H1 (cell line): Measurements from ENCODE around the gene GIMD1. TPM values are rescaled to one million over a fixed set of nuclear protein-coding genes. Genes with fewer than 3 reads are reported as not detected.

Experiments
- CTCF ChIA-PET: fragments of 300-600 bp; sonication (Branson Sonifier 250); formaldehyde crosslinking; loops from one replicate; lab custom pipeline; 2021; ENCODE audit not compliant: partially characterized antibody; lab: Charles Lee
- POLR2A ChIA-PET: fragments of 300-600 bp; sonication (Branson Sonifier 250); formaldehyde crosslinking; loops from one replicate; lab custom pipeline; 2021; ENCODE audit warnings: inconsistent platforms; ENCODE audit not compliant: partially characterized antibody; lab: Charles Lee
- DNase-seq, 2 experiments: peaks; one replicate each; pipeline versions ENCODE4 v3.0.0 to v3.0.0-alpha.2; 2010 to 2022; ENCODE audit warnings: low spot score in 2 of 2, low read depth in 1 of 2, mixed read lengths in 1 of 2
- FAIRE-seq: peaks from 2 replicates; lab custom pipeline; 2011; peaks lifted over from hg19 to GRCh38; lab: Jason Lieb, UNC
- H2AFZ ChIP-seq: 2 replicates; pipeline ENCODE4 v1.8.1; 2012; ENCODE audit warnings: low read length, inconsistent platforms
- H2AK5ac ChIP-seq: 2 replicates; pipeline ENCODE4 v1.6.1; 2013; ENCODE audit warnings: low read depth, low read length
- H2BK120ac ChIP-seq: replicated peaks from 2 replicates; pipeline ENCODE3; 2013; ENCODE audit warnings: low read depth, low read length, inconsistent platforms
- H2BK12ac ChIP-seq: 2 replicates; pipeline ENCODE4 v1.6.1; 2013; ENCODE audit warnings: low read depth, low read length
- H2BK15ac ChIP-seq: 2 replicates; pipeline ENCODE4 v1.6.1; 2013; ENCODE audit warnings: low read length
- H2BK20ac ChIP-seq: 2 replicates; pipeline ENCODE4 v1.6.1; 2013; ENCODE audit warnings: low read length
- H2BK5ac ChIP-seq: 2 replicates; pipeline ENCODE4 v1.6.1; 2013; ENCODE audit warnings: low read depth, low read length
- H3K14ac ChIP-seq: 2 replicates; pipeline ENCODE4 v1.6.1; 2013; ENCODE audit warnings: inconsistent platforms; ENCODE audit not compliant: insufficient read length
- H3K18ac ChIP-seq: 2 replicates; pipeline ENCODE4 v1.6.1; 2013; ENCODE audit warnings: low read length; ENCODE audit errors: extremely low read depth
- H3K23ac ChIP-seq: 2 replicates; pipeline ENCODE4 v1.6.1; 2013; ENCODE audit warnings: inconsistent platforms; ENCODE audit not compliant: insufficient read length
- H3K23me2 ChIP-seq: 2 replicates; pipeline ENCODE4 v1.6.1; 2013; ENCODE audit warnings: low read depth, low read length
- H3K27ac ChIP-seq: 2 replicates; pipeline ENCODE4 v1.6.1; 2011; ENCODE audit warnings: low read depth, low read length, inconsistent platforms
- H3K27me3 ChIP-seq, 4 experiments: replicated peaks in 1 of 4; 1 replicate in 1 of 4; 2 replicates in 3 of 4; pipeline versions ENCODE4 v1.6.1 to v1.8.1; 2011 to 2013; ENCODE audit warnings: low read length in 3 of 4, mild to moderate bottlenecking in 3 of 4, inconsistent platforms in 2 of 4, mixed read lengths in 2 of 4, moderate library complexity in 1 of 4; ENCODE audit not compliant: control insufficient read depth in 3 of 4, insufficient read depth in 3 of 4; ENCODE audit errors: extremely low read depth in 1 of 4
- H3K36me3 ChIP-seq, 4 experiments: 2 replicates each; pipeline versions ENCODE4 v1.6.1 to v1.8.1; 2011 to 2013; ENCODE audit warnings: mild to moderate bottlenecking in 4 of 4, low read length in 3 of 4, moderate library complexity in 2 of 4, control low read depth in 1 of 4, inconsistent platforms in 1 of 4; ENCODE audit not compliant: insufficient read depth in 4 of 4, control insufficient read depth in 2 of 4
- H3K4ac ChIP-seq: replicated peaks from 2 replicates; pipeline ENCODE3; 2013; ENCODE audit warnings: low read length, low read depth, mixed read lengths, inconsistent platforms; ENCODE audit not compliant: insufficient read length
- H3K4me1 ChIP-seq, 4 experiments: replicated peaks in 1 of 4; 1 replicate in 1 of 4; 2 replicates in 3 of 4; pipeline versions ENCODE4 v1.6.1 to v1.8.1; 2011 to 2013; ENCODE audit warnings: low read length in 3 of 4, inconsistent platforms in 2 of 4, mixed read lengths in 1 of 4; ENCODE audit not compliant: insufficient read depth in 4 of 4, control insufficient read depth in 3 of 4
- H3K4me2 ChIP-seq, 2 experiments: 2 replicates each; pipeline versions ENCODE4 v1.6.1 to v1.8.1; 2011 to 2013; ENCODE audit warnings: low read depth in 2 of 2, low read length in 2 of 2, control low read depth in 1 of 2, inconsistent platforms in 1 of 2, mild to moderate bottlenecking in 1 of 2; ENCODE audit not compliant: insufficient read depth in 1 of 2
- H3K4me3 ChIP-seq, 4 experiments: fragments of 200-600, 300-600 bp in 1 of 4; sonication (generic), shearing (Covaris generic), sonication (Bioruptor Twin) in 1 of 4; 2 replicates each; pipeline versions ENCODE4 v1.5.1 to v1.8.1; 2011 to 2016; ENCODE audit warnings: low read length in 4 of 4, low read depth in 3 of 4, control low read depth in 2 of 4, inconsistent platforms in 2 of 4, mild to moderate bottlenecking in 2 of 4, mixed read lengths in 1 of 4, moderate library complexity in 1 of 4; ENCODE audit not compliant: insufficient read depth in 2 of 4; ENCODE audit errors: extremely low read depth in 1 of 4
- H3K56ac ChIP-seq: replicated peaks from 2 replicates; pipeline ENCODE3; 2013; ENCODE audit warnings: low read depth, mild to moderate bottlenecking, mixed read lengths, low read length, inconsistent platforms; ENCODE audit not compliant: insufficient read length
- H3K79me1 ChIP-seq: 2 replicates; pipeline ENCODE4 v1.6.1; 2013; ENCODE audit warnings: low read depth, low read length, control low read depth
- H3K79me2 ChIP-seq, 2 experiments: 2 replicates each; pipeline versions ENCODE4 v1.6.1 to v1.8.1; 2012 to 2013; ENCODE audit warnings: low read length in 2 of 2, mild to moderate bottlenecking in 2 of 2, inconsistent platforms in 1 of 2; ENCODE audit not compliant: insufficient read depth in 2 of 2, control insufficient read depth in 1 of 2
- H3K9ac ChIP-seq, 4 experiments: replicated peaks in 1 of 4; 1 replicate in 1 of 4; 2 replicates in 3 of 4; pipeline versions ENCODE4 v1.6.1 to v1.8.1; 2011 to 2013; ENCODE audit warnings: low read depth in 3 of 4, low read length in 3 of 4, control low read depth in 2 of 4, mild to moderate bottlenecking in 2 of 4, moderate library complexity in 2 of 4, inconsistent platforms in 1 of 4; ENCODE audit errors: extremely low read depth in 1 of 4
- H3K9me3 ChIP-seq, 2 experiments: 2 replicates each; pipeline versions ENCODE4 v1.6.1 to v1.8.1; 2012 to 2013; ENCODE audit warnings: mild to moderate bottlenecking in 2 of 2, moderate library complexity in 2 of 2, control low read depth in 1 of 2, inconsistent platforms in 1 of 2, low read depth in 1 of 2, low read length in 1 of 2, mixed read lengths in 1 of 2; ENCODE audit not compliant: insufficient read depth in 2 of 2
- H4K20me1 ChIP-seq, 2 experiments: replicated peaks in 1 of 2; 2 replicates each; pipeline versions ENCODE3 to v1.8.1; 2011 to 2013; ENCODE audit warnings: inconsistent platforms in 2 of 2, low read length in 2 of 2, mild to moderate bottlenecking in 1 of 2; ENCODE audit not compliant: insufficient read depth in 2 of 2, control insufficient read depth in 1 of 2
- H4K5ac ChIP-seq: 2 replicates; pipeline ENCODE4 v1.6.1; 2013; ENCODE audit warnings: low read length, low read depth, mixed read lengths, inconsistent platforms; ENCODE audit not compliant: insufficient read length
- H4K8ac ChIP-seq: 2 replicates; pipeline ENCODE4 v1.8.0; 2013; ENCODE audit warnings: mild to moderate bottlenecking, moderate library complexity, low read length, inconsistent platforms; ENCODE audit not compliant: insufficient read depth; ENCODE audit errors: extremely low read depth
- H4K91ac ChIP-seq: replicated peaks from 2 replicates; pipeline ENCODE3; 2013; ENCODE audit warnings: low read length, mixed read lengths, inconsistent platforms; ENCODE audit not compliant: insufficient read length
- EZH2 ChIP-seq: fragments of 200-600 bp; sonication (generic); IDR thresholded peaks from 2 replicates; pipeline ENCODE4 v1.7.1; 2012; ENCODE audit warnings: low read depth, mild to moderate bottlenecking, moderate library complexity, low read length, inconsistent platforms; ENCODE audit not compliant: severe bottlenecking
- PHF8 ChIP-seq: fragments of 200-600 bp; sonication (generic); conservative IDR thresholded peaks from 2 replicates; pipeline ENCODE4 v1.7.1; 2012; ENCODE audit warnings: low read depth, mild to moderate bottlenecking, inconsistent platforms, low read length, moderate library complexity
- RAD21 ChIP-seq, 2 experiments: IDR thresholded peaks in 1 of 2; conservative IDR thresholded peaks in 1 of 2; 2 replicates each; pipeline ENCODE4 v1.6.1; 2011; ENCODE audit warnings: low read depth in 2 of 2, low read length in 2 of 2, improper control_type of control experiment in 1 of 2, inconsistent platforms in 1 of 2, mild to moderate bottlenecking in 1 of 2, moderate library complexity in 1 of 2
- TEAD4 ChIP-seq: IDR thresholded peaks from 2 replicates; pipeline ENCODE4 v1.6.1; 2012; ENCODE audit warnings: low read depth, low read length, inconsistent platforms, mixed read lengths
- WGBS, 2 experiments: shearing (Covaris generic) in 1 of 2; methylation state at CpG; one replicate each; pipeline versions ENCODE4 v1.1.6 to v1.1.7; 2013 to 2015; ENCODE audit warnings: low lambda C conversion rate in 2 of 2, mixed read lengths in 2 of 2, inconsistent platforms in 1 of 2, low coverage in 1 of 2, missing lambda C conversion rate in 1 of 2; ENCODE audit not compliant: insufficient replicate concordance in 2 of 2, insufficient coverage in 1 of 2, insufficient read length in 1 of 2; ENCODE audit errors: extremely low coverage in 1 of 2, missing lambda C conversion rate in 1 of 2; 5-methylcytosine and 5-hydroxymethylcytosine counted together
- polyA plus RNA-seq, 7 experiments: library from polyadenylated mRNA; depleted of rRNA in 3 of 7; stranded (reverse) in 5 of 7; unstranded in 2 of 7; fragments of >200 nt in 5 of 7; fragments of 200-250 nt in 2 of 7; gene quantifications; 1 replicate in 5 of 7; 2 replicates in 1 of 7; 4 replicates in 1 of 7; pipeline versions ENCODE4 v1.2.1 to v1.2.3, GENCODE V29; 2011 to 2013; ENCODE audit warnings: missing spikeins in 2 of 7, mixed read lengths in 2 of 7
- total RNA-seq: library from RNA; stranded (reverse); fragmentation: NEBNext Ultra II Directional; extraction: Animal tissue kit (Norgen Biotek cat#: 25700); gene quantifications from 2 replicates; pipeline ENCODE4 v1.2.1, GENCODE V29; 2021
- TF ChIP-seq, protein P1 (sequence below): IDR thresholded peaks from 2 replicates; pipeline ENCODE4 v1.6.1; 2011; ENCODE audit warnings: low read depth, mild to moderate bottlenecking, low read length; ENCODE audit not compliant: insufficient read depth

The GIMD1 gene
- total and polyA plus RNA-seq, 2 of the 8 experiments (the other 6 are each of a cell fraction or from before 2014, with no cell fraction given), result not detected

DNA sequence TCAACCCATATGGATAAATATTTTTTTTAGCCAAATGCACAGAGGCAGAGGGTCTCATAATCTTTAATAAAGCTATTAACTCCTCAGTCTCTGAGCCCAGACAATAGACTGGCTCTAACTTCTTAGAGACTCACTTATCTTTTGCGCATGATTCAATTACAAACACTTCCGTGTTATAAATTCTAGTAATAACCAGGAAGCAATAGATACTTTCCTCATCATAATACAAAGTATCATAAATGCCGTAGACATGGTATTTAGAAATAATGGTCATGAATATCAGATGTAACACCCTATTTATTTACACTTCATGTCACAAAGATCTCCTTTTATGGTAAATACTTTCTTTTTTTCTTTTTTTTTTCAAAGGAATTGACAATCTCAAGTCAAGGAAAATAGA lies 4.4 kb upstream of the GIMD1 start:
- Histone ChIP-seq H2AFZ (no peak overlapping the region), H3K4me1 (no peaks in the 10 kb centered on the region), H3K79me2 (no peaks in the 10 kb centered on the region), H4K91ac (no peak overlapping the region), H2BK15ac (no peak overlapping the region), H3K23me2 (no peaks in the 10 kb centered on the region), H3K4me3 (no peak overlapping the region), H3K27ac (no peak overlapping the region), H2BK12ac (no peak overlapping the region), H2BK120ac (no peak overlapping the region), H3K27me3 (no peaks in the 10 kb centered on the region), H3K14ac (no peak overlapping the region), H2AK5ac (no peak overlapping the region), H3K18ac (no peak overlapping the region), H4K20me1 (no peaks in the 10 kb centered on the region), H4K8ac (no peak overlapping the region), H4K5ac (no peak overlapping the region), H3K23ac (no peak overlapping the region), H2BK20ac (no peak overlapping the region), H3K4me2 (no peak overlapping the region), H3K36me3 (no peaks in the 10 kb centered on the region), H3K4ac (no peak overlapping the region), H3K9ac (no peak overlapping the region), H3K79me1 (no peaks in the 10 kb centered on the region), H2BK5ac (no peak overlapping the region), H3K9me3 (no peaks in the 10 kb centered on the region), H3K56ac (no peak overlapping the region)
- no peak for DNase-seq
- 96% methylated on average over 3 of the region's 3 CpGs; no CpG with 5 or more reads in 1 of the 2 experiments for WGBS, 2 experiments
- POLR2A ChIA-PET, result no interaction called here
- CTCF ChIA-PET, result interaction anchor here (0.8 to 1.4 kb wide), 2 partner anchors 128 to 436 kb away, joined by 3 to 4 read pairs; no protein-coding TSS in a partner anchor
- FAIRE-seq, result no peak
- TF ChIP-seq PHF8 (no peak), RAD21 (IDR thresholded peaks at IDR 0.05 in 1 of 2, conservative IDR thresholded peaks at IDR 0.05 in 1 of 2; ENCODE audit: low read depth in 2 of 2, low read length in 2 of 2) (no peak), EZH2 (no peak), TEAD4 (no peak)
- TF ChIP-seq, protein P1, sequence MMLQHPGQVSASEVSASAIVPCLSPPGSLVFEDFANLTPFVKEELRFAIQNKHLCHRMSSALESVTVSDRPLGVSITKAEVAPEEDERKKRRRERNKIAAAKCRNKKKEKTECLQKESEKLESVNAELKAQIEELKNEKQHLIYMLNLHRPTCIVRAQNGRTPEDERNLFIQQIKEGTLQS, result no peak
